ENCODE results near the gene SCYGR4. TPM values are rescaled to one million over a fixed set of nuclear protein-coding genes. Genes with fewer than 3 reads are reported as not detected.

Gene SCYGR4
- not detected for total RNA-seq

DNA sequence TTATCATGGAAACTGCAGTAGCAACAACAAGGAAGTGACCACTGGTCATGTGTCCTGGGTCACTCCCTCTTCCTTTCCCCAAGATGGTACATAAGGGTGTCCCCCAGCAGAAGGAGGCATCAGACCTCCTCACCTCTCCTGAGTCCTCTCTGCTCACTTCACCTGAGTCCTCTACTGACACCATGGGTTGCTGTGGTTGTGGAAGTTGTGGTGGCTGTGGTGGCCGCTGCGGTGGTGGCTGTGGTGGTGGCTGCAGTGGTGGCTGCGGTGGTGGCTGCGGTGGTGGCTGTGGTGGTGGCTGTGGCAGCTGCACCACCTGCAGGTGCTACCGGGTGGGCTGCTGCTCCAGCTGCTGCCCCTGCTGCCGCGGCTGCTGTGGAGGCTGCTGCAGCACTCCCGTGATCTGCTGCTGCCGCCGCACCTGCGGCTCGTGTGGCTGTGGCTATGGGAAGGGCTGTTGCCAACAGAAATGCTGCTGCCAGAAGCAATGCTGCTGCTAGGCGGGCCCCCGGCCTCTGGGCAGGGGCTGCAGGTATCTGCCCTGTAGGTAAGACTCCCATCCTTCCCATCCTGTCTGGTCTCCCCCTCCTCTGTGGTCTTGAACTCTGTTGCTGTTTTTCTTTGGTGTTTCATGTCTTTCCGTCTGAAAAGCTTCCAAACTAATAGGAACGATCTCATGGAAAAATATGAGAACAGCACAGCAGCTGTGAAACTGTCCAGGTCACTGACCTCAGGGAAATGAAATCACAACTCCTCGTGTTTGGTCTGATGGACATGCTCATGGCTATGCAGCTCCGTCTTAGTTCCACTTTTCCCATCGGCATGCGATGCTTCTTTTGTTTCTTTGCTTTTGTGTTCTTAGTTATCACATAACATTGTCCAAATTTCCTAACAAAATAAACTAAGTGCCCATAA is at the start of gene SCYGR4:
Gene SCYGR4, plus strand, starts transcription at position 183 of the 915 bp plus-strand sequence. Its CDS starts 0 bp downstream, at position 183.
- Histone ChIP-seq H3K27me3 (peaks cover 0 to 9% (median 0%) of the 10 kb centered on the region in 4 donors), H3K27ac (no peak within 1 kb of the TSS), H3K4me3 (no peak within 1 kb of the TSS), H3K9me3 (no peaks in the 10 kb centered on the region), H3K36me3 (no peaks in the 10 kb centered on the region), H3K4me1 (no peaks in the 10 kb centered on the region)
- intact Hi-C loops (cut with DNase I): no loop called here
- WGBS, 2 donors: 67 to 79% methylated on average over 11 to 15 of the region's 20 CpGs
- DNase-seq: no peak
- TF ChIP-seq POLR2A (IDR thresholded peaks at IDR 0.05) (no peak), CTCF (IDR thresholded peaks at IDR 0.05) (no peak)

DNA sequence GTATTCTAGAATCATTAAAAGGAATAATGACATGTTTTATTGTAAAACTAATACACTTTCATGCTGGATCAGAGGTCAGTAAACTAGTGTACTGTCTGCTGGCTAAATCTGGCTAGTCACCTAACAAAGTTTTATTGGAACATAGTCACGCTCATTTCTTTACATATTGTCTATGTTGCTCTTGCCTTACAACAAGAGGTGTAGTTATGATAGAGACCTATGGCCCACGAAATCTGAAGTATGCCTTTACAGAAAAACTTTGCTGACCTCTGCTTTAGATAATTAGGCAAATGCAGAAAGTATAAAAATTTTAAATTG is 48.5 kb upstream of the SCYGR4 start:
- intact Hi-C loops (cut with DNase I): no loop called here
- H3K27ac ChIP-seq: no peak overlapping the region
- no peaks in the 10 kb centered on the region for H3K9me3 ChIP-seq
- DNase-seq: no peak
- H3K27me3 ChIP-seq: no peaks in the 10 kb centered on the region
- WGBS, 2 donors: 84 to 93% methylated on average over 2 of the region's 2 CpGs
- TF ChIP-seq CTCF (IDR thresholded peaks at IDR 0.05): no peak
- no peak for TF ChIP-seq POLR2A (IDR thresholded peaks at IDR 0.05)
- H3K36me3 ChIP-seq: peaks cover 0 to 3% (median 0%) of the 10 kb centered on the region in 3 donors
- H3K4me1 ChIP-seq: no peaks in the 10 kb centered on the region
- no peak overlapping the region for H3K4me3 ChIP-seq

GRCh38 chr2:227570615-227571014 is 46.7 kb upstream of the SCYGR4 start:
- H3K4me3 ChIP-seq: no peak overlapping the region
- H3K27me3 ChIP-seq: no peaks in the 10 kb centered on the region
- no peak for DNase-seq
- intact Hi-C loops (cut with DNase I): no loop called here
- no peak for TF ChIP-seq CTCF (IDR thresholded peaks at IDR 0.05)
- TF ChIP-seq POLR2A (IDR thresholded peaks at IDR 0.05): no peak
- H3K36me3 ChIP-seq: peaks cover 0 to 3% (median 0%) of the 10 kb centered on the region in 3 donors
- WGBS, 2 donors: 37 to 43% methylated on average over 1 of the region's 1 CpG
- H3K9me3 ChIP-seq: no peaks in the 10 kb centered on the region
- H3K27ac ChIP-seq: no peak overlapping the region
- H3K4me1 ChIP-seq: no peaks in the 10 kb centered on the region

- no peak overlapping the region for H3K4me3 ChIP-seq
- no peaks in the 10 kb centered on the region for H3K9me3 ChIP-seq
- no peaks in the 10 kb centered on the region for H3K36me3 ChIP-seq
- no peaks in the 10 kb centered on the region for H3K4me1 ChIP-seq
- H3K27ac ChIP-seq: no peak overlapping the region
- no peak for TF ChIP-seq CTCF (IDR thresholded peaks at IDR 0.05)
- no peak for TF ChIP-seq POLR2A (IDR thresholded peaks at IDR 0.05)
- intact Hi-C loops (cut with DNase I): no loop called here
- DNase-seq: no peak
- no peaks in the 10 kb centered on the region for H3K27me3 ChIP-seq
Observed at GRCh38 chr2:227576110-227576509, 41.2 kb upstream of the SCYGR4 start.

DNA sequence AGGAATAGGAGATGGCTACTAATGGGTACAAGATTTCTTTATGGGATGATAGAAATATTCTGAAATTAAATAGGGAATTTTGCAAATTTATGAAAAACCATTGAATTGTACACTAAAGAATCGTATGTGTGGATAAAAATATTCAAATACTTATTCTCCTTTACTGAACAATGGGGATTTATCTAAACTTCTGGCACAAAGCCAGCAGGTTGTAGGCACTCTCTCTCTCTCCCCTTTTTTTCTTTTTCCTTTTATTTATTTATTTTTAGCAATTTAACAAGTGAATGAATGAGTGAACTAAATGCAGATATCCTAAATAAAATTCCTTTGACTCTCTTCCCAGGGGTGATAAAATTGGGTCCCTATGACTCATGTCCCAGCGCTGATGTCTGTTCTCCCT is 40.5 kb upstream of the SCYGR4 start:
- Histone ChIP-seq H3K27me3 (no peaks in the 10 kb centered on the region), H3K9me3 (no peaks in the 10 kb centered on the region), H3K27ac (no peak overlapping the region), H3K36me3 (no peaks in the 10 kb centered on the region), H3K4me1 (no peaks in the 10 kb centered on the region), H3K4me3 (no peak overlapping the region)
- intact Hi-C loops (cut with DNase I): no loop called here
- 57 to 71% methylated on average over 2 of the region's 2 CpGs for WGBS, 2 donors
- no peak for TF ChIP-seq CTCF (IDR thresholded peaks at IDR 0.05)
- no peak for DNase-seq

Measured in esophagus squamous epithelium (tissue), 5 donors.